Endothelial cell of umbilical vein (primary cell): ENCODE data around the gene NKX1-1. TPM values are rescaled to one million over a fixed set of nuclear protein-coding genes. Genes with fewer than 3 reads are reported as not detected.

Source experiments
- BruUV-seq: library from RNA; stranded (reverse); fragments of 400-500 nt; replicated peaks from 2 replicates; lab custom pipeline; 2021; lab: Mats Ljungman, UMichigan
- CTCF ChIA-PET: fragments of 300-600, 350-600 bp; sonication (Branson Sonifier 250); formaldehyde crosslinking; loops from one replicate; lab custom pipeline; 2021; ENCODE audit warnings: antibody characterized with exemption, inconsistent platforms; lab: Charles Lee
- POLR2A ChIA-PET: fragments of 300-600, 350-600 bp; sonication (Branson Sonifier 250); formaldehyde crosslinking; loops from one replicate; lab custom pipeline; 2021; ENCODE audit warnings: antibody characterized with exemption, inconsistent platforms; lab: Charles Lee
- DNase-seq: peaks from one replicate; pipeline ENCODE4 v3.0.0-alpha.2; 2011; ENCODE audit warnings: low read depth, low spot score
- FAIRE-seq: peaks from 2 replicates; lab custom pipeline; 2011; peaks lifted over from hg19 to GRCh38; lab: Jason Lieb, UNC
- H2AFZ ChIP-seq: 2 replicates; pipeline ENCODE4 v1.6.0; 2012; ENCODE audit warnings: low read depth, low read length, control low read depth, inconsistent platforms
- H3K27ac ChIP-seq: 2 replicates; pipeline ENCODE4 v1.5.1; 2011; ENCODE audit warnings: low read depth, mild to moderate bottlenecking, control low read depth, low read length, moderate library complexity; ENCODE audit not compliant: insufficient read depth
- H3K27me3 ChIP-seq, 2 experiments: 2 replicates each; pipeline versions ENCODE4 v1.6.0 to v1.6.1; 2011; ENCODE audit warnings: low read length in 2 of 2, mixed read lengths in 1 of 2; ENCODE audit not compliant: control insufficient read depth in 2 of 2, insufficient read depth in 2 of 2
- H3K36me3 ChIP-seq, 2 experiments: 2 replicates in 1 of 2; 3 replicates in 1 of 2; pipeline ENCODE4 v1.5.1; 2011; ENCODE audit warnings: low read length in 2 of 2, mild to moderate bottlenecking in 1 of 2, moderate library complexity in 1 of 2; ENCODE audit not compliant: control insufficient read depth in 2 of 2, insufficient read depth in 2 of 2; ENCODE audit errors: extremely low read depth in 1 of 2
- H3K4me1 ChIP-seq: 3 replicates; pipeline ENCODE4 v1.5.1; 2011; ENCODE audit warnings: mild to moderate bottlenecking, low read length; ENCODE audit not compliant: control insufficient read depth, insufficient read depth; ENCODE audit errors: extremely low read depth
- H3K4me2 ChIP-seq: 2 replicates; pipeline ENCODE4 v1.6.1; 2011; ENCODE audit warnings: low read length, control low read depth, mixed read lengths; ENCODE audit not compliant: insufficient read depth
- H3K4me3 ChIP-seq, 3 experiments: fragments of 200-600 bp in 1 of 3; sonication (generic), shearing (Covaris generic) in 1 of 3; replicated peaks in 1 of 3; 2 replicates each; pipeline ENCODE4 v1.5.1; 2011 to 2016; ENCODE audit warnings: control low read depth in 3 of 3, low read length in 3 of 3, mild to moderate bottlenecking in 2 of 3, inconsistent platforms in 1 of 3, low read depth in 1 of 3, moderate library complexity in 1 of 3; ENCODE audit not compliant: insufficient read depth in 1 of 3
- H3K79me2 ChIP-seq: 2 replicates; pipeline ENCODE4 v1.6.0; 2012; ENCODE audit warnings: low read length, inconsistent platforms; ENCODE audit not compliant: control insufficient read depth, insufficient read depth
- H3K9ac ChIP-seq: replicated peaks from 2 replicates; pipeline ENCODE3; 2011; ENCODE audit warnings: low read length, control low read depth; ENCODE audit not compliant: insufficient read depth; ENCODE audit errors: extremely low read depth
- H3K9me1 ChIP-seq: replicated peaks from 3 replicates; pipeline ENCODE4 v1.6.0; 2011; ENCODE audit warnings: mild to moderate bottlenecking, low read length; ENCODE audit not compliant: control insufficient read depth, insufficient read depth; ENCODE audit errors: extremely low read depth
- H3K9me3 ChIP-seq: replicated peaks from 2 replicates; pipeline ENCODE4 v1.5.1; 2012; ENCODE audit warnings: low read length, inconsistent platforms; ENCODE audit not compliant: control insufficient read depth, insufficient read depth
- H4K20me1 ChIP-seq: replicated peaks from 2 replicates; pipeline ENCODE3; 2011; ENCODE audit warnings: mild to moderate bottlenecking, low read length; ENCODE audit not compliant: control insufficient read depth, insufficient read depth; ENCODE audit errors: extremely low read depth
- EZH2 ChIP-seq: IDR thresholded peaks from 2 replicates; pipeline ENCODE4 v1.6.1; 2012; ENCODE audit warnings: borderline replicate concordance, low read depth, mild to moderate bottlenecking, moderate library complexity, low read length, inconsistent platforms; ENCODE audit not compliant: severe bottlenecking
- FOS ChIP-seq: IDR thresholded peaks from 2 replicates; pipeline ENCODE4 v1.6.1; 2011; ENCODE audit warnings: mild to moderate bottlenecking, low read length, moderate library complexity, borderline replicate concordance; ENCODE audit not compliant: insufficient read depth
- GATA2 ChIP-seq: IDR thresholded peaks from 2 replicates; pipeline ENCODE4 v1.7.0; 2011; ENCODE audit warnings: low read depth, mild to moderate bottlenecking, moderate library complexity, mixed read lengths, low read length; ENCODE audit not compliant: insufficient read length, insufficient read depth
- JUN ChIP-seq: IDR thresholded peaks from 2 replicates; pipeline ENCODE4 v1.6.1; 2011; ENCODE audit warnings: borderline replicate concordance, low read depth; ENCODE audit not compliant: insufficient read length, insufficient read depth
- MYC ChIP-seq: IDR thresholded peaks from one replicate; pipeline ENCODE4 v1.6.1; 2011; ENCODE audit warnings: mild to moderate bottlenecking, low read depth, low read length
- POLR2A ChIP-seq: IDR thresholded peaks from 2 replicates; pipeline ENCODE4 v1.6.1; 2012; ENCODE audit warnings: low read depth, mild to moderate bottlenecking, control low read depth, low read length
- POLR2AphosphoS5 ChIP-seq: IDR thresholded peaks from 2 replicates; pipeline ENCODE4 v1.6.1; 2012; ENCODE audit warnings: low read depth, mild to moderate bottlenecking, control low read depth, low read length, moderate library complexity; ENCODE audit not compliant: insufficient read depth
- dilution Hi-C: fragments of 300-500 bp; cut with MboI; formaldehyde crosslinking; loops from one replicate; pipeline ENCODE4 v1.15.0; 2019; ENCODE audit warnings: low sequenced_read_pairs; ENCODE audit not compliant: extremely low pct_ligation_motif_present
- intact Hi-C: fragments of 100-400 bp; cut with micrococcal nuclease; formaldehyde crosslinking; loops from one replicate; pipeline ENCODE4 v1.10.0; 2022
- polyA plus RNA-seq, 4 experiments: library from polyadenylated mRNA; depleted of rRNA in 3 of 4; stranded (reverse) in 3 of 4; unstranded in 1 of 4; fragments of >200 nt; gene quantifications; 2 replicates each; pipeline versions ENCODE4 v1.2.1 to v1.2.3, GENCODE V29; 2011 to 2012; ENCODE audit warnings: missing spikeins in 1 of 4
- total RNA-seq: library from RNA; stranded (reverse); gene quantifications from 2 replicates; pipeline ENCODE4 v1.2.3, GENCODE V29; 2021
- TF ChIP-seq, protein P1 (sequence below): IDR thresholded peaks from 2 replicates; pipeline ENCODE4 v1.6.1; 2011; ENCODE audit not compliant: insufficient read depth, insufficient read length
- TF ChIP-seq, protein P2 (sequence below), 2 donors: IDR thresholded peaks; 1 replicate in 1 of 2; 2 replicates in 1 of 2; pipeline ENCODE4 v1.5.1; 2011; ENCODE audit warnings: low read length in 2 of 2, mild to moderate bottlenecking in 2 of 2, moderate library complexity in 2 of 2, control low read depth in 1 of 2, inconsistent platforms in 1 of 2, low read depth in 1 of 2; ENCODE audit not compliant: insufficient read depth in 1 of 2; ENCODE audit errors: extremely low read depth in 1 of 2

The NKX1-1 gene
- total and polyA plus RNA-seq, 2 donors (not counting 3 experiments of a cell fraction or from before 2014, with no cell fraction given) = not detected

- POLR2A ChIA-PET = no interaction called here
- dilution Hi-C loops = no loop called here
- no TSS peak for BruUV-seq
Measured at GRCh38 chr4:1448589-1449420, 42.6 kb upstream of the NKX1-1 start.

More at GRCh38 chr4:1448589-1449420, 42.6 kb upstream of the NKX1-1 start:
- no peak overlapping the region for H3K4me3 ChIP-seq
- CTCF ChIA-PET = no interaction called here
- no peaks in the 10 kb centered on the region for H3K9me3 ChIP-seq
- TF ChIP-seq, protein P1, sequence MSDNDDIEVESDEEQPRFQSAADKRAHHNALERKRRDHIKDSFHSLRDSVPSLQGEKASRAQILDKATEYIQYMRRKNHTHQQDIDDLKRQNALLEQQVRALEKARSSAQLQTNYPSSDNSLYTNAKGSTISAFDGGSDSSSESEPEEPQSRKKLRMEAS = no peak
- no peak for TF ChIP-seq POLR2AphosphoS5
- TF ChIP-seq MYC = no peak
- no peak for TF ChIP-seq FOS
- TF ChIP-seq EZH2 = no peak
- TF ChIP-seq JUN = no peak
- no peak for TF ChIP-seq POLR2A
- TF ChIP-seq, protein P2, sequence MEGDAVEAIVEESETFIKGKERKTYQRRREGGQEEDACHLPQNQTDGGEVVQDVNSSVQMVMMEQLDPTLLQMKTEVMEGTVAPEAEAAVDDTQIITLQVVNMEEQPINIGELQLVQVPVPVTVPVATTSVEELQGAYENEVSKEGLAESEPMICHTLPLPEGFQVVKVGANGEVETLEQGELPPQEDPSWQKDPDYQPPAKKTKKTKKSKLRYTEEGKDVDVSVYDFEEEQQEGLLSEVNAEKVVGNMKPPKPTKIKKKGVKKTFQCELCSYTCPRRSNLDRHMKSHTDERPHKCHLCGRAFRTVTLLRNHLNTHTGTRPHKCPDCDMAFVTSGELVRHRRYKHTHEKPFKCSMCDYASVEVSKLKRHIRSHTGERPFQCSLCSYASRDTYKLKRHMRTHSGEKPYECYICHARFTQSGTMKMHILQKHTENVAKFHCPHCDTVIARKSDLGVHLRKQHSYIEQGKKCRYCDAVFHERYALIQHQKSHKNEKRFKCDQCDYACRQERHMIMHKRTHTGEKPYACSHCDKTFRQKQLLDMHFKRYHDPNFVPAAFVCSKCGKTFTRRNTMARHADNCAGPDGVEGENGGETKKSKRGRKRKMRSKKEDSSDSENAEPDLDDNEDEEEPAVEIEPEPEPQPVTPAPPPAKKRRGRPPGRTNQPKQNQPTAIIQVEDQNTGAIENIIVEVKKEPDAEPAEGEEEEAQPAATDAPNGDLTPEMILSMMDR (IDR thresholded peaks at IDR 0.05; ENCODE audit: extremely low read depth in 1 of 2, insufficient read depth in 1 of 2, low read depth in 1 of 2, low read length in 2 of 2) = no peak
- TF ChIP-seq GATA2 = no peak
- H3K4me2 ChIP-seq = no peak overlapping the region
- H2AFZ ChIP-seq = no peak overlapping the region
- H3K27ac ChIP-seq = no peak overlapping the region
- H3K79me2 ChIP-seq = no peaks in the 10 kb centered on the region
- H3K9me1 ChIP-seq = no peaks in the 10 kb centered on the region
- FAIRE-seq (no peak), DNase-seq (no peak)
- H3K36me3 ChIP-seq = no peaks in the 10 kb centered on the region
- no peaks in the 10 kb centered on the region for H3K4me1 ChIP-seq
- H3K9ac ChIP-seq = no peak overlapping the region
- H3K27me3 ChIP-seq = no peaks in the 10 kb centered on the region
- H4K20me1 ChIP-seq = no peaks in the 10 kb centered on the region
- intact Hi-C loops = no loop called here
